GM12875 (cell line): Measurements from ENCODE around the gene GPR83.
"Not testable (repeated sequence)": the region's sequence is repeated elsewhere in the genome, so short reads cannot be mapped to it uniquely, and the experiment has no call there.

Experiments
- H3K4me3 ChIP-seq: one replicate; pipeline ENCODE4 v1.5.1; 2011; ENCODE audit warnings: low read depth, low read length, control low read depth
- TF ChIP-seq, protein P1 (sequence below): IDR thresholded peaks from 2 replicates; pipeline ENCODE4 v1.5.1; 2011; ENCODE audit warnings: low read depth, mild to moderate bottlenecking, control low read depth, inconsistent platforms, low read length, moderate library complexity, borderline replicate concordance; ENCODE audit not compliant: insufficient read depth

The GPR83 gene

DNA sequence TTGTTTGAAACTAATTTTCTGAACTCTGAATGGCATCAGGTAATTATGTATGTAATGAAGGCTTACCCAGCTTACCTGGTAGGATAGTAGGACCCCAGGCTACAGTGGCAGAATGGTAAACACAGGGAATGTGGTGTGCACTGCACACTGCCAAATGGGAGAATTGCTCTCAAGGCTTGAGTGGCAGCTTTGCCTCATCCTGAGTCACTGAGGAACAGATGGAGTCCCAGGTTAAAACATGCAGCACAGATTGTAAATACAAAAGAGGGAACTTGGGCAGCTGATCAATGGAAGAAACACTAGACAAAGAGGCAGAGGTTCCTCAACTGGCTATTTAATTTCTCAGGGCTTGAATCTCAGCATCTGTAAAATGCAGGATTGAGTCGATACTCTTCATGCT is 24.4 kb downstream of the GPR83 start:
- TF ChIP-seq, protein P1, sequence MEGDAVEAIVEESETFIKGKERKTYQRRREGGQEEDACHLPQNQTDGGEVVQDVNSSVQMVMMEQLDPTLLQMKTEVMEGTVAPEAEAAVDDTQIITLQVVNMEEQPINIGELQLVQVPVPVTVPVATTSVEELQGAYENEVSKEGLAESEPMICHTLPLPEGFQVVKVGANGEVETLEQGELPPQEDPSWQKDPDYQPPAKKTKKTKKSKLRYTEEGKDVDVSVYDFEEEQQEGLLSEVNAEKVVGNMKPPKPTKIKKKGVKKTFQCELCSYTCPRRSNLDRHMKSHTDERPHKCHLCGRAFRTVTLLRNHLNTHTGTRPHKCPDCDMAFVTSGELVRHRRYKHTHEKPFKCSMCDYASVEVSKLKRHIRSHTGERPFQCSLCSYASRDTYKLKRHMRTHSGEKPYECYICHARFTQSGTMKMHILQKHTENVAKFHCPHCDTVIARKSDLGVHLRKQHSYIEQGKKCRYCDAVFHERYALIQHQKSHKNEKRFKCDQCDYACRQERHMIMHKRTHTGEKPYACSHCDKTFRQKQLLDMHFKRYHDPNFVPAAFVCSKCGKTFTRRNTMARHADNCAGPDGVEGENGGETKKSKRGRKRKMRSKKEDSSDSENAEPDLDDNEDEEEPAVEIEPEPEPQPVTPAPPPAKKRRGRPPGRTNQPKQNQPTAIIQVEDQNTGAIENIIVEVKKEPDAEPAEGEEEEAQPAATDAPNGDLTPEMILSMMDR, result no peak
- no peak overlapping the region for H3K4me3 ChIP-seq

DNA sequence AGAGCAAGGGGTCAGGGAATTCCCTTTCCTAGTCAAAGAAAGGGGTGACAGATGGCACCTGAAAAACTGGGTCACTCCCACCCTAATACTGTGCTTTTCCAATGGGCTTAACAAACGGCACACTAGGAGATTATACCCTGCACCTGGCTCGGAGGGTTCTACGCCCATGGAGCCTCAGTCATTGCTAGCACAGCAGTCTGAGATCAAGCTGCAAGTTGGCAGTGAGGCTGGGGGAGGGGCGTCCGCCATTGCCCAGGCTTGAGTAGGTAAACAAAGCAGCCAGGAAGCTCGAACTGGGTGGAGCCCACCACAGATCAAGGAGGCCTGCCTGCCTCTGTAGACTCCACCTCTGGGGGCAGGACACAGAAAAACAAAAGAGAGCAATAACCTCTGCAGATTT is 30.6 kb downstream of the GPR83 start:
- not testable (repeated sequence) for H3K4me3 ChIP-seq

DNA sequence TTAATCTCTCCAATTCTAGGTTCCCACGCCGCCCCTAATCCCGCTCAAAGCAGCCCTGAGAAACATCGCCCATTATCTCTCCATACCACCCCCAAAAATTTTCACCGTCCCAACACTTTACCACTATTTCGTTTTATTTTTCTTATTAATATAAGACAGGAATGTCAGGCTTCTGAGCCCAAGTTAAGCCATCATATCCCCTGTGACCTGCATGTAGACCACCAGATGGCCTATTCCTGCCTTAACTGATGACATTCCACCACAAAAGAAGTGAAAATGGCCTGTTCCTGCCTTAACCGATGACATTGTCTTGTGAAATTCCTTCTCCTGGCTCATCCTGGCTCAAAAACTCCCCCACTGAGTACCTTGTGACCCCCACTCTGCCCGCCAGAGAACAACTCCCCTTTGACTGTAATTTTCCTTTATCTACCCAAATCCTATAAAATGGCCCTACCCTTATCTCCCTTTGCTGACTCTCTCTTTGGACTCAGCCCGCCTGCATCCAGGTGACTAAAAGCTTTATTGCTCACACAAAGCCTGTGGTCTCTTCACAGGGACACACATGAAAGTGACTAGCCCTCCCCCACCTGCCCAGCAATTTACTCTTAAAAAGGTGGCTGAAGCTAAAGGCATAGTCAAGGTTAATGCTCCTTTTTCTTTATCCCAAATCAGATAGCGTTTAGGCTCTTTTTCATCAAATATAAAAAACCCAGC is 50.2 kb downstream of the GPR83 start:
- not testable (repeated sequence) for H3K4me3 ChIP-seq

DNA sequence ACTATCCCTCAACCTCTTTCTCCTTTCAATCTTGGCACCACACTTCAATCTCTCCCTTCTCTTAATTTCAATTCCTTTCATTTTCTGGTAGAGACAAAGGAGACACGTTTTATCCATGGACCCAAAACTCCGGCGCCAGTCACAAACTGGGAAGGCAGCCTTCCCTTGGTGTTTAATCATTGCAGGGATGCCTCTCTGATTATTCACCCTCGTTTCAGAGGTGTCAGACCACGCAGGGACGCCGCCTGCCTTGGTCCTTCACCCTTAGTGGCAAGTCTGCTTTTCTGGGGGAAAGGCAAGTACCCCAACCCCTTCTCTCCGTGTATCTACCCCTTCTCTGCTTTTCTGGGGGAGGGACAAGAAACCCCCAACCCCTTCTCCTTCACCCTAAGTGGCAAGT is 54.9 kb downstream of the GPR83 start:
- not testable (repeated sequence) for H3K4me3 ChIP-seq

DNA sequence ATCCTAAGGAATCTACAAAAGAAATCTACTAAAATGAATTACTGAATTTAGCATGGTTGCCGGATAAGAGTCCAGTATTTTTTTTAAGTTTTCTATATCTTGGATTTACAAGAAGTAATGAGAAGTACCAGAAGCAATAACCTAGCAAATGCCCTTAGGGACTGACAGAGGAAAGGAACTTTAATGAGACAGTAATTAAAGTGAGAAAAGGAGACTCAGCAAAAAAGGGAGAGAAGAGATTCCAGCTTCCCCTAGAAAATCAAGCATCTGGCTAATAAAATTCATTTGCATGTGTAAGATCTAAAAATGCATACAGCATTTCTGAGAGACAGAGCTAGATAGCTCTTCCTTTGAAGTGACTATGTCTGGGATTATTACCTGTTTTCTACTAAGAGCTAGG is 57.7 kb downstream of the GPR83 start:
- no peak overlapping the region for H3K4me3 ChIP-seq
- TF ChIP-seq, protein P1, result no peak

DNA sequence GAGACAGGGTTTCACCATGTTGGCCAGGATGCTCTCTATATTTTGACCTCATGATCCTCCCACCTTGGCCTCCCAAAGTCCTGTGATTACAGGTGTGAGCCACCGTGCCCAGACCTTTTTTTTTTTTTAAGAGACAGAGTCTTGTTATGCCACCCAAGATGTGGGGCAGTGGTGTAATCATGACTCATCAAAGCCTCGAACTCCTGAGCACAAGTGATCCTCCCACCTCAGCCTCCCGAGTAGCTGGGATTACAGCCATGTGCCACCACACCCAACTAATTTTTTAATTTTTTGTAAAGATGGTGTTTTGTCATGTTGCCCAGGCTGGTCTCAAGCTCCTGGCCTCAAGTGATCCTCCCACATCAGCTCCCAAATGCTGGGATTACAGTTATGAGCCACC is 59.0 kb downstream of the GPR83 start:
- H3K4me3 ChIP-seq, result no peak overlapping the region
- TF ChIP-seq, protein P1, result no peak

DNA sequence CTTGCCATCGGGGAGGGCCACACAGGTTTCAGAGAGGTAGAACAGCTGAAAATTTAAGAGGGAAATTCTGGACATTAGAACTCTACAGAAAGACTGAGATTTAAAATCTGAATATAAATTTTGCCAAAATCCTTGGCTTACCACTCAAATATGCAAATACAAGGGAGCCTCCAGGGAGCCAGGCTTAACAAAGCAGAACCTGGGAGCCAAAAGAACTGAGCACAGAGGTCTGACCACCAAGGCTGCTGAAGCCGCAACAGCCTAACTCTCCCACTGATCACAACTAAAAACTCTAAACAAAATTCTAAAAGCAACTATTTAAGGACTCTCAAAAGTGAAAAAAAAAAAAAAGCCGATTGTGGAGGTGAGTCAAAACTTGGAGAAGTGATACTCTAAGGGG is 62.6 kb downstream of the GPR83 start:
- H3K4me3 ChIP-seq, result no peak overlapping the region
- TF ChIP-seq, protein P1, result no peak

DNA sequence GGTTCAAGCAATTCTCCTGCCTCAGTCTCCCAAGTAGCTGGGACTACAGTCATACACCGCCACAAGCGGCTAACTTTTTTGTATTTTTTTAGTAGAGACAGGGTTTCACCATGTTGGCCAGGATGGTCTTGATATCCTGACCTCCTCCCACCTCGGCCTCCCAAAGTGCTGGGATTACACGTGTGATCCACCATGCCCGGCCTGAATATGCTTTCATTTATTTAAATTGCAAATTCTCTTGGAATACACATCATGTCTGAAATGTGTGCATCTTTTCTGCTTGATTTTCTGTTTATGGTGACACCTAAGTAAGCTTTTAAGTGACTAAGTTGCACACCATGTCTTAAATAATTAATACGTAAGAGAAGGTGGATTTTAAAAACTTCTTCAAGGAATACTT is 65.2 kb downstream of the GPR83 start:
- TF ChIP-seq, protein P1, result no peak
- no peak overlapping the region for H3K4me3 ChIP-seq

DNA sequence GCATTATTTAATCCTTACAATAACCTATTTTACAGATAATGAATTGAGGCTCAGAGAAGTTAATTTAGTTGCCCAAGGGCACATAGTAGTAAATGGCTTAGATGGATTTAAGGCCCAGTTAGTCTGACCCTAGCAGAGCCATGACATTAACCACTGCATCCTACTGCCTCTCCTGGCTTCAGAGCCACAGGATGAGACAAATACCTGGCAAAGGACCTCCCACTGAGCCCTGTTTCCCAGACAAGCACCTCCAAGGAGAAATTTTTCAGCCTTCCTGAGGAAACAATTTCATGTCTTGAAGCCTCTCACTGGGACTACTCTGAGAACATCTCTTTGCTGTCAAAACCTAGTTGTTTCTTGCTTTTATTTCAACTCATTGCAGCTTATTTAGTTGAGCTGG is 68.4 kb downstream of the GPR83 start:
- TF ChIP-seq, protein P1, result no peak
- no peak overlapping the region for H3K4me3 ChIP-seq
